HepG2 (cell line): ENCODE measurements around the gene RTN3. TPM values are rescaled to one million over a fixed set of nuclear protein-coding genes. Genes with fewer than 3 reads are reported as not detected.

ENCODE experiments used
- HDAC1 ChIP-seq: sonication (generic); formaldehyde crosslinking; IDR thresholded peaks from 2 replicates; pipeline ENCODE4 v1.5.1; 2020; ENCODE audit warnings: mild to moderate bottlenecking, missing genetic modification reagents
- HIVEP1 ChIP-seq: sonication (generic); formaldehyde crosslinking; IDR thresholded peaks from 2 replicates; pipeline ENCODE4 v1.4.0; 2020; ENCODE audit warnings: mild to moderate bottlenecking, missing genetic modification reagents
- HNF4G ChIP-seq, 2 experiments: sonication (generic) in 1 of 2; formaldehyde crosslinking in 1 of 2; IDR thresholded peaks; 2 replicates each; pipeline versions ENCODE4 v1.4.0 to v1.6.1; 2011 to 2020; ENCODE audit warnings: borderline replicate concordance in 2 of 2, low read depth in 2 of 2, mild to moderate bottlenecking in 2 of 2, low read length in 1 of 2, missing genetic modification reagents in 1 of 2, moderate library complexity in 1 of 2
- HNRNPH1 ChIP-seq: fragments of 200-400 bp; formaldehyde crosslinking; optimal IDR thresholded peaks from 2 replicates; pipeline ENCODE3; 2017; ENCODE audit warnings: mild to moderate bottlenecking, low read depth, low read length
- KAT8 ChIP-seq: IDR thresholded peaks from 2 replicates; pipeline ENCODE4 v1.6.1; 2016; ENCODE audit warnings: missing genetic modification reagents, missing compliant biosample characterization
- KDM3A ChIP-seq: IDR thresholded peaks from 2 replicates; pipeline ENCODE4 v1.6.1; 2018; ENCODE audit warnings: low read depth, missing compliant biosample characterization
- NFYB ChIP-seq: sonication (generic); formaldehyde crosslinking; IDR thresholded peaks from 2 replicates; pipeline ENCODE4 v1.4.0; 2020; ENCODE audit warnings: missing genetic modification reagents
- PHF21A ChIP-seq: sonication (generic); formaldehyde crosslinking; IDR thresholded peaks from 2 replicates; pipeline ENCODE4 v1.5.0; 2020; ENCODE audit warnings: mild to moderate bottlenecking, missing genetic modification reagents
- RFX5 ChIP-seq: IDR thresholded peaks from 2 replicates; pipeline ENCODE4 v1.6.1; 2011; ENCODE audit warnings: low read depth, low read length, improper control_type of control experiment
- RXRA ChIP-seq: sonication (generic); formaldehyde crosslinking; IDR thresholded peaks from 2 replicates; pipeline ENCODE4 v1.5.1; 2020; ENCODE audit warnings: missing genetic modification reagents
- SAFB2 ChIP-seq: sonication (generic); formaldehyde crosslinking; IDR thresholded peaks from 2 replicates; pipeline ENCODE4 v1.5.1; 2020; ENCODE audit warnings: missing genetic modification reagents, low read depth, mild to moderate bottlenecking, borderline replicate concordance
- SAP130 ChIP-seq: IDR thresholded peaks from 2 replicates; pipeline ENCODE4 v1.6.1; 2016; ENCODE audit warnings: low read depth
- SIN3A ChIP-seq: IDR thresholded peaks from 2 replicates; pipeline ENCODE4 v1.6.1; 2011; ENCODE audit warnings: low read depth, mild to moderate bottlenecking, control low read depth, low read length, borderline replicate concordance
- SRSF1 ChIP-seq: fragments of 200-400 bp; formaldehyde crosslinking; optimal IDR thresholded peaks from 2 replicates; pipeline ENCODE3; 2017; ENCODE audit warnings: mild to moderate bottlenecking, low read depth, low read length, moderate library complexity
- ZNF782 ChIP-seq: sonication (generic); formaldehyde crosslinking; IDR thresholded peaks from 2 replicates; pipeline ENCODE4 v1.4.0; 2020; ENCODE audit warnings: missing genetic modification reagents, mild to moderate bottlenecking, borderline replicate concordance
- polyA plus RNA-seq, 8 experiments: library from polyadenylated mRNA; depleted of rRNA in 3 of 8; stranded (reverse) in 7 of 8; unstranded in 1 of 8; fragments of >200 nt; fragmentation: Illumina TruSeq in 4 of 8; extraction: Trizol in 4 of 8; gene quantifications; 2 replicates each; pipeline versions ENCODE4 v1.2.1 to v1.2.3, GENCODE V29; 2011 to 2016; ENCODE audit warnings: low read depth in 4 of 8, missing spikeins in 1 of 8, mixed read lengths in 1 of 8; ENCODE audit not compliant: insufficient read depth in 1 of 8
- total RNA-seq, 5 experiments: library from RNA; depleted of rRNA; stranded (reverse); fragments of >200 nt; fragmentation: Illumina TruSeq; extraction: Trizol; gene quantifications; 2 replicates each; pipeline ENCODE4 v1.2.3, GENCODE V29; 2016; ENCODE audit warnings: low read depth in 1 of 5
- TF ChIP-seq, protein P1 (sequence below): sonication (generic); IDR thresholded peaks from 2 replicates; pipeline ENCODE4 v1.6.1; 2016; ENCODE audit warnings: low read depth, borderline replicate concordance
- TF ChIP-seq, protein P2 (sequence below): sonication (generic); formaldehyde crosslinking; IDR thresholded peaks from 2 replicates; pipeline ENCODE4 v1.8.1; 2023; ENCODE audit warnings: mild to moderate bottlenecking, inconsistent platforms, moderate library complexity, missing genetic modification reagents, borderline replicate concordance
- TF ChIP-seq, protein P3 (sequence below): sonication (generic); formaldehyde crosslinking; IDR thresholded peaks from 2 replicates; pipeline ENCODE4 v1.5.1; 2020; ENCODE audit warnings: mild to moderate bottlenecking, missing genetic modification reagents
- TF ChIP-seq, protein P4 (sequence below): IDR thresholded peaks from 2 replicates; pipeline ENCODE4 v1.6.1; 2018; ENCODE audit warnings: missing genetic modification reagents, mild to moderate bottlenecking, missing compliant biosample characterization
- TF ChIP-seq, protein P5 (sequence below): sonication (generic); formaldehyde crosslinking; IDR thresholded peaks from 2 replicates; pipeline ENCODE4 v1.4.0; 2020; ENCODE audit warnings: mild to moderate bottlenecking, missing genetic modification reagents

The RTN3 gene
- total and polyA plus RNA-seq, 2 of the 13 experiments (the other 11 are each of a cell fraction or from before 2014, with no cell fraction given), result 32.2 to 41.1 TPM

DNA sequence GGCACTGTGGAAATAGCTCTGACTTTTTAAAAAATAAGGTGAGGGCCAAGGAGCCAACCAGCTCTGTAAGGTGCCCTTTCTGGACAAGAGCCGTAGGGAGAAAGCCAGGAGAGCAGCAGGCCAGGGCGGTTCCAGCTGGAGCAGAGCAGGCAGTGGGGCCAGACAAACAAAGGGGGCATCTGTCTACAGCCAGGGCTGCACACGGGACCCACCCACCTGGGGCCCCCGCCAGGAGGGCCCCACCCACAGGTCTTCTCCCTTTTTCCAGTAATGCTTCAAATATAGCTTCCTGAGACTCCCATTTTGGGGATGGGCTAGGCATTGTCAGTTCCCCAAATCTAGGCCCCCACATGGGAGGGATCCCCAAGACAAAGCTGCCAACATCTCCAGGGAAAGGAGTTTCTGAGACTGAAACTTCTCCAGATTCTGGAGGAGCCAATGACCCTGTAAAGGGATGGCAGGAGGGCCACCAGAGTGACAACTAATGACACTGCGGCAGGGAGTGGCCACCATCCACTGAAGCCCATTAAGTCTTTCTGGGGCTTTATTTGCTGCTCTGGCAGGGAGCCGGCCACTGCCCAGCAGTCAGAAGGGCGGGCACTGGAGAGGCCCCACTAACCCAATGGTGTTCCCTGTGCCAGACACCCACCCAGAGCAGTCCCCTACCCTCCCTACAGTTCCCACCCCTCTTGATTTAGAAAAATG lies 85.4 kb downstream of the RTN3 start (continued):
- no peak for TF ChIP-seq NFYB
- no peak for TF ChIP-seq KDM3A
- 0 out of 2 replicates have a peak, but pooled peaks have one; percentile 20 for TF ChIP-seq KAT8 (CRISPR knock-in tag)
- peak; percentile 54 for TF ChIP-seq SAP130 (CRISPR knock-in tag)
- TF ChIP-seq, protein P1, sequence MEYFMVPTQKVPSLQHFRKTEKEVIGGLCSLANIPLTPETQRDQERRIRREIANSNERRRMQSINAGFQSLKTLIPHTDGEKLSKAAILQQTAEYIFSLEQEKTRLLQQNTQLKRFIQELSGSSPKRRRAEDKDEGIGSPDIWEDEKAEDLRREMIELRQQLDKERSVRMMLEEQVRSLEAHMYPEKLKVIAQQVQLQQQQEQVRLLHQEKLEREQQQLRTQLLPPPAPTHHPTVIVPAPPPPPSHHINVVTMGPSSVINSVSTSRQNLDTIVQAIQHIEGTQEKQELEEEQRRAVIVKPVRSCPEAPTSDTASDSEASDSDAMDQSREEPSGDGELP, result peak; percentile 74
- peak; percentile 37 for TF ChIP-seq SRSF1
- TF ChIP-seq, protein P2, sequence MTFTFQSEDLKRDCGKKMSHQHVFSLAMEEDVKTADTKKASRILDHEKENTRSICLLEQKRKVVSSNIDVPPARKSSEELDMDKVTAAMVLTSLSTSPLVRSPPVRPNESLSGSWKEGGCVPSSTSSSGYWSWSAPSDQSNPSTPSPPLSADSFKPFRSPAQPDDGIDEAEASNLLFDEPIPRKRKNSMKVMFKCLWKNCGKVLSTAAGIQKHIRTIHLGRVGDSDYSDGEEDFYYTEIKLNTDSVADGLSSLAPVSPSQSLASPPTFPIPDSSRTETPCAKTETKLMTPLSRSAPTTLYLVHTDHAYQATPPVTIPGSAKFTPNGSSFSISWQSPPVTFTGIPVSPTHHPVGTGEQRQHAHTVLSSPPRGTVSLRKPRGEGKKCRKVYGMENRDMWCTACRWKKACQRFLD (CRISPR knock-in tag), result no peak
- peak; percentile 80 for TF ChIP-seq RFX5
- TF ChIP-seq SAFB2 (CRISPR knock-in tag), result no peak
- TF ChIP-seq, protein P3, sequence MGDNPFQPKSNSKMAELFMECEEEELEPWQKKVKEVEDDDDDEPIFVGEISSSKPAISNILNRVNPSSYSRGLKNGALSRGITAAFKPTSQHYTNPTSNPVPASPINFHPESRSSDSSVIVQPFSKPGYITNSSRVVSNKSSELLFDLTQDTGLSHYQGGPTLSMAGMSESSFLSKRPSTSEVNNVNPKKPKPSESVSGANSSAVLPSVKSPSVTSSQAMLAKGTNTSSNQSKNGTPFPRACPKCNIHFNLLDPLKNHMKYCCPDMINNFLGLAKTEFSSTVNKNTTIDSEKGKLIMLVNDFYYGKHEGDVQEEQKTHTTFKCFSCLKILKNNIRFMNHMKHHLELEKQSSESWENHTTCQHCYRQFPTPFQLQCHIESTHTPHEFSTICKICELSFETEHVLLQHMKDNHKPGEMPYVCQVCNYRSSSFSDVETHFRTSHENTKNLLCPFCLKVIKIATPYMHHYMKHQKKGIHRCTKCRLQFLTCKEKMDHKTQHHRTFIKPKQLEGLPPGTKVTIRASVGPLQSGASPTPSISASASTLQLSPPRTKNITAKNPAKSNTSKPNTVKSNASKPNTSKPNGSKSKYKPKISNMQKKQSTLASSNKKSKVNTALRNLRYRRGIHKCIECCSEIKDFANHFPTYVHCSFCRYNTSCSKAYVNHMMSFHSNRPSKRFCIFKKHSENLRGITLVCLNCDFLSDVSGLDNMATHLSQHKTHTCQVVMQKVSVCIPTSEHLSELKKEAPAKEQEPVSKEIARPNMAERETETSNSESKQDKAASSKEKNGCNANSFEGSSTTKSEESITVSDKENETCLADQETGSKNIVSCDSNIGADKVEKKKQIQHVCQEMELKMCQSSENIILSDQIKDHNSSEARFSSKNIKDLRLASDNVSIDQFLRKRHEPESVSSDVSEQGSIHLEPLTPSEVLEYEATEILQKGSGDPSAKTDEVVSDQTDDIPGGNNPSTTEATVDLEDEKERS (CRISPR knock-in tag), result no peak
- no peak for TF ChIP-seq HNRNPH1
- TF ChIP-seq PHF21A (CRISPR knock-in tag), result 0 out of 2 replicates have a peak, but pooled peaks have one; percentile 22
- TF ChIP-seq, protein P4, sequence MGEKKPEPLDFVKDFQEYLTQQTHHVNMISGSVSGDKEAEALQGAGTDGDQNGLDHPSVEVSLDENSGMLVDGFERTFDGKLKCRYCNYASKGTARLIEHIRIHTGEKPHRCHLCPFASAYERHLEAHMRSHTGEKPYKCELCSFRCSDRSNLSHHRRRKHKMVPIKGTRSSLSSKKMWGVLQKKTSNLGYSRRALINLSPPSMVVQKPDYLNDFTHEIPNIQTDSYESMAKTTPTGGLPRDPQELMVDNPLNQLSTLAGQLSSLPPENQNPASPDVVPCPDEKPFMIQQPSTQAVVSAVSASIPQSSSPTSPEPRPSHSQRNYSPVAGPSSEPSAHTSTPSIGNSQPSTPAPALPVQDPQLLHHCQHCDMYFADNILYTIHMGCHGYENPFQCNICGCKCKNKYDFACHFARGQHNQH (CRISPR knock-in tag), result 0 out of 2 replicates have a peak, but pooled peaks have one; percentile 18
- TF ChIP-seq HNF4G (IDR thresholded peaks at IDR 0.05; ENCODE audit: borderline replicate concordance, low read depth, low read length), result no peak
- 0 out of 2 replicates have a peak, but pooled peaks have one; percentile 19 for TF ChIP-seq HNF4G (CRISPR knock-in tag; IDR thresholded peaks at IDR 0.05; ENCODE audit: borderline replicate concordance, low read depth)
- TF ChIP-seq HIVEP1, result 0 out of 2 replicates have a peak, but pooled peaks have one; percentile 8
- TF ChIP-seq, protein P5, sequence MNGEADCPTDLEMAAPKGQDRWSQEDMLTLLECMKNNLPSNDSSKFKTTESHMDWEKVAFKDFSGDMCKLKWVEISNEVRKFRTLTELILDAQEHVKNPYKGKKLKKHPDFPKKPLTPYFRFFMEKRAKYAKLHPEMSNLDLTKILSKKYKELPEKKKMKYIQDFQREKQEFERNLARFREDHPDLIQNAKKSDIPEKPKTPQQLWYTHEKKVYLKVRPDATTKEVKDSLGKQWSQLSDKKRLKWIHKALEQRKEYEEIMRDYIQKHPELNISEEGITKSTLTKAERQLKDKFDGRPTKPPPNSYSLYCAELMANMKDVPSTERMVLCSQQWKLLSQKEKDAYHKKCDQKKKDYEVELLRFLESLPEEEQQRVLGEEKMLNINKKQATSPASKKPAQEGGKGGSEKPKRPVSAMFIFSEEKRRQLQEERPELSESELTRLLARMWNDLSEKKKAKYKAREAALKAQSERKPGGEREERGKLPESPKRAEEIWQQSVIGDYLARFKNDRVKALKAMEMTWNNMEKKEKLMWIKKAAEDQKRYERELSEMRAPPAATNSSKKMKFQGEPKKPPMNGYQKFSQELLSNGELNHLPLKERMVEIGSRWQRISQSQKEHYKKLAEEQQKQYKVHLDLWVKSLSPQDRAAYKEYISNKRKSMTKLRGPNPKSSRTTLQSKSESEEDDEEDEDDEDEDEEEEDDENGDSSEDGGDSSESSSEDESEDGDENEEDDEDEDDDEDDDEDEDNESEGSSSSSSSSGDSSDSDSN (CRISPR knock-in tag), result no peak
- 0 out of 2 replicates have a peak, but pooled peaks have one; percentile 31 for TF ChIP-seq SIN3A
- peak; percentile 38; the same call in 1 of the 2 replicates for TF ChIP-seq HDAC1 (CRISPR knock-in tag)
- peak; percentile 16; the same call in 1 of the 2 replicates for TF ChIP-seq RXRA (CRISPR knock-in tag)
- no peak for TF ChIP-seq ZNF782 (CRISPR knock-in tag)
